Endothelial cell (in vitro differentiated cells): ENCODE data around the gene GBP2. TPM values are rescaled to one million over a fixed set of nuclear protein-coding genes. Genes with fewer than 3 reads are reported as not detected.
"Not testable (repeated sequence)": the region's sequence is repeated elsewhere in the genome, so short reads cannot be mapped to it uniquely, and the experiment has no call there.

ENCODE experiments used
- DNase-seq: peaks from one replicate; pipeline ENCODE4 v3.0.0; 2021; ENCODE audit warnings: low spot score
- H3K27ac Mint-ChIP-seq: one replicate; pipeline ENCODE4 v1.8.0; 2021; ENCODE audit warnings: mixed read lengths, inconsistent platforms; ENCODE audit not compliant: unreplicated experiment
- H3K27me3 Mint-ChIP-seq: one replicate; pipeline ENCODE4 v1.8.0; 2021; ENCODE audit warnings: mild to moderate bottlenecking, moderate library complexity, mixed read lengths, inconsistent platforms; ENCODE audit not compliant: unreplicated experiment
- H3K36me3 Mint-ChIP-seq: one replicate; pipeline ENCODE4 v1.8.0; 2021; ENCODE audit warnings: mild to moderate bottlenecking, low read depth, mixed read lengths, inconsistent platforms; ENCODE audit not compliant: unreplicated experiment
- H3K4me1 Mint-ChIP-seq: one replicate; pipeline ENCODE4 v1.8.0; 2021; ENCODE audit warnings: mild to moderate bottlenecking, mixed read lengths, inconsistent platforms; ENCODE audit not compliant: unreplicated experiment
- H3K4me3 Mint-ChIP-seq: one replicate; pipeline ENCODE4 v1.8.0; 2021; ENCODE audit warnings: mild to moderate bottlenecking, mixed read lengths, inconsistent platforms; ENCODE audit not compliant: unreplicated experiment
- H3K9me3 Mint-ChIP-seq: one replicate; pipeline ENCODE4 v1.8.0; 2021; ENCODE audit warnings: mixed read lengths, inconsistent platforms; ENCODE audit not compliant: unreplicated experiment
- CTCF ChIP-seq: fragments of 200-600 bp; sonication (generic); IDR thresholded peaks from one replicate; pipeline ENCODE4 v1.5.0; 2021; ENCODE audit warnings: antibody characterized with exemption; ENCODE audit not compliant: unreplicated experiment
- total RNA-seq: library from RNA; stranded (reverse); fragmentation: NEBNext Ultra II Directional; extraction: Animal tissue kit (Norgen Biotek cat#: 25700); gene quantifications from one replicate; pipeline ENCODE4 v1.2.1, GENCODE V29; 2021; ENCODE audit not compliant: unreplicated experiment

The GBP2 gene
- total RNA-seq, 1 donor from 2014 or later: 0.36 TPM

GRCh38 chr1:89129911-89130310 lies 4.0 kb upstream of the GBP2 start:
- no peak for DNase-seq
- peaks cover 4% of the 10 kb centered on the region for H3K4me1 Mint-ChIP-seq
- no peak overlapping the region for H3K4me3 Mint-ChIP-seq
- no peak overlapping the region for H3K27ac Mint-ChIP-seq
- H3K9me3 Mint-ChIP-seq: no peaks in the 10 kb centered on the region
- H3K36me3 Mint-ChIP-seq: peaks cover 4% of the 10 kb centered on the region
- no peak for TF ChIP-seq CTCF
- peaks cover 3% of the 10 kb centered on the region for H3K27me3 Mint-ChIP-seq

GRCh38 chr1:89128003-89128458 lies 2.1 kb upstream of the GBP2 start:
- not testable (repeated sequence) for H3K4me1 Mint-ChIP-seq, H3K36me3 Mint-ChIP-seq, H3K27me3 Mint-ChIP-seq, H3K4me3 Mint-ChIP-seq, H3K9me3 Mint-ChIP-seq, H3K27ac Mint-ChIP-seq, DNase-seq

GRCh38 chr1:89126602-89127565 lies 970 bp upstream of the GBP2 start:
- not testable (repeated sequence) for H3K9me3 Mint-ChIP-seq, H3K27me3 Mint-ChIP-seq, H3K36me3 Mint-ChIP-seq, H3K4me3 Mint-ChIP-seq, DNase-seq, H3K27ac Mint-ChIP-seq, H3K4me1 Mint-ChIP-seq

- DNase-seq: no peak
- Mint-ChIP-seq H3K27me3 (no peaks in the 10 kb centered on the region), H3K4me1 (peaks cover 4% of the 10 kb centered on the region), H3K27ac (no peak overlapping the region), H3K4me3 (no peak overlapping the region), H3K36me3 (peaks cover 4% of the 10 kb centered on the region), H3K9me3 (no peaks in the 10 kb centered on the region)
- TF ChIP-seq CTCF: no peak
These were observed 538 bp downstream of the GBP2 start for GRCh38 chr1:89125240-89125912.

GRCh38 chr1:89121641-89122040 lies 4.3 kb downstream of the GBP2 start:
- no peak for DNase-seq
- TF ChIP-seq CTCF: no peak
- H3K27ac Mint-ChIP-seq: no peak overlapping the region
- no peaks in the 10 kb centered on the region for H3K36me3 Mint-ChIP-seq
- peaks cover 4% of the 10 kb centered on the region for H3K4me1 Mint-ChIP-seq
- H3K27me3 Mint-ChIP-seq: no peaks in the 10 kb centered on the region
- H3K4me3 Mint-ChIP-seq: no peak overlapping the region
- H3K9me3 Mint-ChIP-seq: no peaks in the 10 kb centered on the region

GRCh38 chr1:89114662-89115061 lies 11.3 kb downstream of the GBP2 start:
- Mint-ChIP-seq H3K27ac (no peak overlapping the region), H3K27me3 (no peaks in the 10 kb centered on the region), H3K4me3 (no peak overlapping the region), H3K4me1 (no peaks in the 10 kb centered on the region), H3K36me3 (no peaks in the 10 kb centered on the region), H3K9me3 (no peaks in the 10 kb centered on the region)
- TF ChIP-seq CTCF: no peak
- DNase-seq: no peak
